Tongue (tissue), 2 donors: ENCODE results near the gene TTYH1. TPM values are rescaled to one million over a fixed set of nuclear protein-coding genes. Genes with fewer than 3 reads are reported as not detected.
A peak's percentile ranks its signal among the peaks of the same experiment; 100 is the strongest.
"Not testable (repeated sequence)": the region's sequence is repeated elsewhere in the genome, so short reads cannot be mapped to it uniquely, and the experiment has no call there.

Source experiments
- DNase-seq: peaks from one replicate; pipeline ENCODE4 v3.0.0-alpha.2; 2015
- total RNA-seq: library from RNA; depleted of rRNA; stranded (reverse); fragments of >200 nt; gene quantifications from one replicate; pipeline ENCODE4 v1.2.3, GENCODE V29; 2014

The TTYH1 gene
- total RNA-seq, 1 donor from 2014 or later, result 15.0 TPM

DNA sequence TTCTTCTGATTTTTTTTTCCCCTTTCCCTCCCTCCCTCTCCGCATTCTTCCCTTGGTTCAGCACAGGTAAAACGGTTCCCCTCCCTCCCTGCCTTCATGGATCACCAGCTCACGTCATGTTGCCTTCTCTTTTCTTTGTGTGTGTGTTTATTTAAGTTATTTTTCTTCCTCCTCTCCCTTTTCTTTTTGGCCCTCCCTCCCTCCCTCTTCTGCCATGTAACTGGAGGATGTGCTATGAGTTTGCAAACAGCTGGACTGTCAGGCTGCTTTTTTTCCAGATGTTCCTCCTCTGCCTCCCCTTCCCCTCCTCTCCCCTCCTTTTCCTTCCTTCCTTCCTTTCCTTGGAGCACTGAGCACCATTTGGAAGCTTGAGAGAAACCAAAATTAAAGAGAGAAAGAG lies 46.3 kb downstream of the TTYH1 start:
- DNase-seq, result peak; percentile 54

DNA sequence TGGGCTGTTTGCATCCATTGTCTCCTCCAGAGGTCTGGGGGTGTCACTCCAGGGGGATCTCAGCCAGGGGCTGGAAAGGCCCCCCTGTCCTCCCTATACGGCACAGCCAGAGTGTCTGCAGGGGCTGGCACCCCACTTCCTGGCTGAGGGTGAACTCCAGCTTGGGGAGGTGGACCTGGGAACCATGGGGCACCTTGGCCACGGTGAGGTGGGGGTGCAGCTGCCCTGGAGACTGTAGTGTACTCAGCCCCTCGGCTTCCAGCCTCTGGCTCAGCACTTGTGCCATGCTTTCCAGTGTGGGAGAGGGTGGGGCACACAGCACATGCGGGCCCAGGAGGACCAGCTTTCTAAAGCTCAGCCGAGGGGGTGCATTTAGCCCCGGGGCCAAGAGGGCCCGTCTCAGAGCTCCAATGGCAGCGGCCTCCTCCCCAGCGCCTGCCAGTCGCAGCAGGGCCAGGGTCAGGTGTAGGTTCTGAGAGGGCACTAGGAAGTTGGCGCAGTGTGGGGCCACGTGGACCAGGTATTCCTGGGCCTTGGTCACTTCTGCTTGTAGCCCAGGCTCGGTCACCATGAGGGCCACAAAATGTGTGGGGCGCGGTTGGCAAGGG lies 46.9 kb downstream of the TTYH1 start:
- DNase-seq, result no peak

- peak; percentile 69 for DNase-seq
Measured at GRCh38 chr19:54462655-54463530, 47.6 kb downstream of the TTYH1 start.

DNA sequence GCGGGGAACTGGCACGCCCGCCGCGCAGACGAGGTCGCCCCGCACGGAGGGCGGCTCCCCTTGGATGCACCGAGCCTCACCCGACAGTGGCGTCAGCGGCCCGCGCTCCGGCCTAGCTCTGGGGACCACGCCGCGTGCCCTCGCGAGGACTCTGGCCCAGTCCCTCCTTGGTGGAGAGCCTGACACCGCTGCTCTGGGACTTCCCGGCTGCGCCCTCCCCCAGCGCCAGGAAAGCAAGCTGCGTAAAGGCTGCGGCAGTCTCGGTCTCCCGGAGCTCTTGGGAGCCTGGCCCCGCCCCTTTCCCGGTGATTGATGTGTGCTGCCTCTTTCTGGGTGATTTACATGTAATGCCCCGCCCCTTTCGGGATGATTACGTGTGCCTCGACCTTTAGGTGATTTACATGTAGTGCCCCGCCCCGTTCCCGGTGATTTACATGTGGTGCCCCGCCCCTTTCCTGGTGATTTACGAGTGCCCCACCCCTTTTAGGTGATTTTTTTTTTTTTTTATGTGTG lies 48.3 kb downstream of the TTYH1 start, which contains the start of gene LENG9:
TSS of gene LENG9 (minus strand) at position 248 of the 513 bp plus-strand sequence. CDS start 252 bp downstream, outside the sequence.
- DNase-seq, result peak; percentile 99

DNA sequence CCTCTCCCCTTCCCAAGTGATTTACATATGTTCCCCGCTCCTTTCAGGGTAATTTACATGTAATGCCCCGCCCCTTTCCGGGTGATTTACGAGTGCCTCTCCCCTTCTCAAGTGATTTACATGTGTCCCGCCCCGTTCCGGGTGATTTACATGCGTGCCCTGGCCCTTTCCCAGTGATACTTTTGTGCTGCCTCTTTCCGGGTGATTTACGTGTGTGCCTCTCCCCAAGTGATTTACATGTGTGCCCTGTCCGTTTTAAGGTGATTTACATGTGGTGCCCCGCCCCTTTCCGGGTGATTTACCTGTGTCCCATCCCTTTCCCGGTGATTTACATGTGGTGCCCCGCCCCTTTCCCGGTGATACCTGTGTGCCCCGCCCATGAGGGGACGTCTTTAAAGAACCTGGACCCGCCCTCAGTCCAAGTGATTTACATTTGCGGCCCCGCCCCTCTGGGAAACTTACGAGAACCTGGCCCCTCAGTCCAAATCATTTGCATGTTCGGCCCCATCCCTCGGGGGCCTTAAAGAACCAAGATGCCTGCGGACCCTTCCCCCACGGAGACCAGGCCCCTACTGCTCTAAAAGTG lies 48.9 kb downstream of the TTYH1 start:
- DNase-seq, result peak; percentile 95

GRCh38 chr19:54464630-54465425 lies 49.6 kb downstream of the TTYH1 start:
- DNase-seq, result peak; percentile 94

- peak; percentile 24 for DNase-seq
Measured at GRCh38 chr19:54465426-54466109, 50.3 kb downstream of the TTYH1 start.

- DNase-seq, result not testable (repeated sequence)
Measured at GRCh38 chr19:54466110-54466480, 50.8 kb downstream of the TTYH1 start.

DNA sequence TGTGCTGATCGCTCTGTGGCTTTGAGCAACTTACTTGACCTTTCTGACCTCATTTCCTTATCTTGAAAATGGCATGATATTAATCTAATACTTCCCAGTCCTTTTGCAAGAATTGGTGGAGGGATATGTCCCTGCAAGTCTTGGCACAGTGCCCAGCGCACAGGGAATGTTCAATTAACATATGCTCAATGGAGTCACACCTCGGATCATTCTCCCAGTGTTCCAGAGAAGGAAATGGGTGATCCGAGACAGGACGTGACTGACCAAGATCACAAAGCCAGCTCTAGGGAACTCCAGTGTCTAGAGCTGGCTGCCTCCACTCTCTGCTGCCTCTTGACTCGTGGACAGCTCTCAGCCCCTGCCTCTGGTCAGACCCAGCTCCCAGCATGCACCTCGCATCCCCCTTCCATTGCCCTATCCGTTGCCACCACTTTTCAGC lies 54.3 kb downstream of the TTYH1 start:
- no peak for DNase-seq

DNA sequence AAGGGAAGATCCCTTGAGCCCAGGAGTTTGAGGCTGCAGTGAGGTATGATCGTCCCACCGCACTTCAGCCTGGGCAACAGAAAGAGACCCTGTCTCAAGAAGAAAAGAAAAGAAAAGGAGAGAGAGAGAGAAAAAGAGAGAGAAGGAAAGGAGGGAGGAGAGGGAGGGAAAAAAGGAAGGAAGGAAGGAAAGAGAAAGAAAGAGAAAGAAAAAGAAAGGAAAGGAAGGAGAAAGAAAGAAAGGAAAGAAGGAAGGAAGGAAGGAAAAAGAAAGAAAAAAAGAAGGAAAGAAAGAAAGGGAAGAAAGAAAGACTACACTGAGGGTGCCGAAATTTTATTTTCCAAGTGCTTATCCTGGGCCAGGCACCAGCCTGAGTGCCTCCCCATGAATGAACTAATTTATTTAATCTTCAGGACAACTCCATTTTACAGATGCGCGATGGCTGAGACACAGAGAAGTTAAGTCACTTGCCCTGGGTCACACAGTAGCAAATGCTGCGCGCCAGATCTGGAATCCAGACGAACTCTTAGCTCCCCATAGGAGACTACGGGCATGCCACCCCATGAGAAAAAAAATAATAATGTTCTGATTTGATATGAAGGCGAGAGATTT lies 55.1 kb downstream of the TTYH1 start:
- no peak for DNase-seq

DNA sequence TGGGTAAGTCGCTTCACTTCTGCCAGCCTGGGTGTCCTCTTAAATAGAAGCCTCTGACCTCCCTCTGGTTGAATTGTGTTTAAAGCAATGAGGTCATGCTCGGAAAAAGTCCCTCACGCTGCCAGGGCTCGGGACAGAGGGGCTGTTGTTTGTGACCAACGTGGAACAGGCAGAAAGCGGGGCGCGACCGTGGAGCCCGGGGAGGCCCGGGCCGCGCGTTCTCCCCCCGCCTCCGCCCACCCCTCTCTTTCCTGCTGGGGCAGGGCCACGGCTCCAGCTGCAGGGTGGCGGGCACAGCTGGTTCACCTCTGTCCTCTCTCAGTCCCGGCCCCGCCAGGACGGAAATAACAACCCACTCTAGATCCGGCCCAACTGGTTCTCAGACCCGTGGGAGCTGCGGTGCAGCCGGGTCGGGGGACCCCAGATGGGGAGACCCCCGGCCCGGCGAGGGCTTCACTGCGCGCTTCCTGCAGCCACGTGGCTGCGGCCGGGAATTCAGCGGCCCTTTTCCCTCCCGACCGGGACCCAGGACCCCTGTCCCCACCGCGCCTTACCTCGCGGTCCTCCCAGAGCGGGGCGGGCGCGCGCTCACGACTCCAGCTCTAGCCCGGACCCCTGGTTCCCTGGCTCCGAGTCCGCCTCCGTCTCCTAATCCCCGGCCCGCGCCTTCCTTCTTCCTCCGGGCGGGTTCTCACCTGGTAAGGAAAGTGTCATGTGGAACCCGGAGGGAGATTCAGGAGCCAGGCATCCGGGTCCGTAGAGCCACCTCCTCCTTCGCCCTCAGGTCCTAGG lies 55.9 kb downstream of the TTYH1 start:
- peak; percentile 70 for DNase-seq

DNA sequence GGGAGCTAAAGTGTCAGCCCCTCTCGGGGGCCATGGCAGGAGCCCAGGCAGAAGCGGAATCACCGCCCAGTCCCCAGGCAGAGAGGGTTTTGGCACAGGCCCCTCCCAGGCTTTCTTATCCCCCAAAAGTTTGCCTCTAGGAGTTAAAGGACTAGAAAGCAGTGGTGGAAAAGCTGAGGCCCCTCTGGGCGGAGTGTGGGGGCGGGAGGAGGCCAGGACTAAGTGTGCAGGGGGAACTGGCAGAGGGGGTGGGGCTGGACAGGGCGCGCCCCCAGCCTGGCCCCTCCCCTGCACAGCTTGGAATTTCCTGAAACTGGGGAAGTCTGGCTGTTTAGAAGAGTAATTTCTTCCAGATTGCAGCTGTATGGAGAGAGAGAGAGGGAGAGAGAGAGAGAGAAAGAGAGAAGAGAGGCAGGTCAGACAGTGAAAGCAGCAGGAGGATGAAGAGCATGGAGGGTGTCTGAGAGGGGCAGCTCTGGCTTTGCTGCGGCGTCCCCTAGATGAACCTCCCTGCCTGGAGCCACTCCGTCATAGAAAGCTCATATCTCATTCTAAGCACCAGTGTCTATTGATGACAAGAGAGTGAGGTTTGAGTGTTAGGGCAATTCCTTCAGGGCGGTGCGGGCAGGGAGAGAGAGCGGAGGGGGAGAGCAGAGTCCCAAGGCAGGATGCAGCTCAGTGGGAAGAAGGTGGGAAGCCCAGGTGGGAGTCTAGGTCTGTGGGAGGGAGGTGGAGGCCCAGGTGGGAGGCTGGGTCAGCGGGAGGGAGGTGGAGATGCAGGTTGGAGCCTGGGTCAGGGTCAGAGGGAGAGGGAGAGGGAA lies 58.0 kb downstream of the TTYH1 start, which contains the start of gene CDC42EP5:
TSS of gene CDC42EP5 (minus strand) at position 226 of the 821 bp plus-strand sequence. CDS start 7,749 bp downstream, outside the sequence.
- DNase-seq, result peak; percentile 95

DNA sequence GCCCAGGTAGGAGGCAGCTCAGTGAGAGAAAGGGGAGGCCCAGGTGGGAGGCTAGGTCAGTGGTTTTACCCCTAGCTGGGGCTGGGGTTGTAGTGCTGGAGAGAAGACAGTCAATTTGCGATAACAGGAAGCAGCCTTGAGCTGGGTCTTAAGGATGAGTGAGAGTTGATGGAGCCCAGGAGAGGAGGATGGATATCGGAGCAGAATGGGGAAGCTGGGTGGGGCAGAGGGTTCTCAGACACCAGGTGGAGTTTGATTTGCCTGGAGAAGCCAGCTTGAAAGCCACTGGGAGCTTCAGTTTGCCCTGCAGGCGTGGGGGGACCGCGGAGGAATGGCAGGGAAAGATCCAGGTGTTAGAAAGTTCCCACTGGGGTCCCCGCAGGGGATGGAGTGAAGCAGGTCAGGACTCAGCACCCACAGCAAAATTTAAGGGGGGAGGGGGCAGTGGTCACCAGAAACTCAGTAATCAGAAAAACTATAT lies 58.7 kb downstream of the TTYH1 start:
- DNase-seq, result no peak

GRCh38 chr19:54475706-54476105 lies 60.4 kb downstream of the TTYH1 start:
- no peak for DNase-seq

- no peak for DNase-seq
Measured at GRCh38 chr19:54477650-54478049, 62.4 kb downstream of the TTYH1 start.

DNA sequence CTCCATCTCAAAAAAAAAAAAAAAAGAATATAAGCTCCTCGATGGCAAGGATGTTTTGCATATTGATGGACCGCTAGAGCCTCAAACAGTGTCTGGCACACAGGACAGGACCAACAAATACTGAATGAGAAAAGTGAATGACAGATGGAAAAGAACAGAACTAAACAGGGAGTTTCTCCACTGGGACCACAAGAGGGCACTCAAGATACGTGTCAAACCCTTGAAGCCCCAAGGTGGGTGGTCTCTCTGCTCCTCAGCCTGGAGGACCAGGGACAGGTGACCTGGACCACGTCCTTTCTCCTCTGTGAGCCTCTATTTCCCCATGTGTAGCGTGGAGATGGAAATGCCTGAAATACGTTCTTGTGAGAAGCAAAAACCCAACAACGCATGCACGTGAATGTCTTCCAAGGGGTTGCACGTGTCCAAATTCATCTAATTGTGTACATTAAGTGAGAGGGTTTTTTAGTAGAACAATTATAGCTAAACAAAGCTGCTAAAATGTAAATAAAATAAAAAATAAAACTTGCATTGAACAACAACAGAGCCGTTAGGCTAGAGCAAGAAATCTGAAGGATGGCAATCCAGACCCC lies 63.5 kb downstream of the TTYH1 start:
- DNase-seq, result peak; percentile 76

GRCh38 chr19:54480051-54480450 lies 64.8 kb downstream of the TTYH1 start:
- no peak for DNase-seq

GRCh38 chr19:54481326-54481930 lies 66.2 kb downstream of the TTYH1 start:
- peak; percentile 81 for DNase-seq
